H9 (cell line): ENCODE results near the gene EFCAB5. TPM values are rescaled to one million over a fixed set of nuclear protein-coding genes. Genes with fewer than 3 reads are reported as not detected.

ENCODE experiments used
- DNase-seq: peaks from one replicate; pipeline ENCODE4 v3.0.0-alpha.2; 2017
- H2AFZ ChIP-seq: one replicate; pipeline ENCODE4 v1.6.1; 2013; ENCODE audit warnings: mild to moderate bottlenecking, low read length, control low read depth, moderate library complexity
- H2AK5ac ChIP-seq: 2 replicates; pipeline ENCODE4 v1.6.1; 2013; ENCODE audit warnings: low read length, control low read depth, mixed read lengths; ENCODE audit not compliant: insufficient read length
- H2BK120ac ChIP-seq: one replicate; pipeline ENCODE4 v1.6.1; 2013; ENCODE audit warnings: low read depth, mild to moderate bottlenecking, low read length, control low read depth, inconsistent platforms; ENCODE audit not compliant: poor library complexity, severe bottlenecking
- H2BK12ac ChIP-seq: 2 replicates; pipeline ENCODE4 v1.6.1; 2013; ENCODE audit warnings: low read length, control low read depth, mixed read lengths, low read depth; ENCODE audit not compliant: insufficient read length
- H2BK15ac ChIP-seq: 2 replicates; pipeline ENCODE4 v1.6.1; 2013; ENCODE audit warnings: low read depth, low read length, control low read depth
- H2BK20ac ChIP-seq: one replicate; pipeline ENCODE4 v1.6.1; 2013; ENCODE audit warnings: low read depth, mild to moderate bottlenecking, low read length, control low read depth, inconsistent platforms; ENCODE audit not compliant: poor library complexity, severe bottlenecking
- H2BK5ac ChIP-seq: 2 replicates; pipeline ENCODE4 v1.6.1; 2013; ENCODE audit warnings: low read length, control low read depth, mixed read lengths; ENCODE audit not compliant: insufficient read length
- H3K14ac ChIP-seq: 2 replicates; pipeline ENCODE4 v1.6.1; 2013; ENCODE audit warnings: low read length, control low read depth; ENCODE audit not compliant: insufficient read depth
- H3K18ac ChIP-seq: 2 replicates; pipeline ENCODE4 v1.6.1; 2013; ENCODE audit warnings: low read depth, mild to moderate bottlenecking, mixed read lengths, low read length, control low read depth; ENCODE audit not compliant: insufficient read length
- H3K23ac ChIP-seq: 2 replicates; pipeline ENCODE4 v1.6.1; 2013; ENCODE audit warnings: low read length, control low read depth, mixed read lengths, low read depth; ENCODE audit not compliant: insufficient read length
- H3K23me2 ChIP-seq: 2 replicates; pipeline ENCODE4 v1.6.1; 2013; ENCODE audit warnings: low read depth, mild to moderate bottlenecking, mixed read lengths, low read length, control low read depth; ENCODE audit not compliant: insufficient read length, poor library complexity, severe bottlenecking
- H3K27ac ChIP-seq: 2 replicates; pipeline ENCODE4 v1.5.1; 2013; ENCODE audit warnings: low read length, control low read depth, mixed read lengths, low read depth; ENCODE audit not compliant: insufficient read length
- H3K27me3 ChIP-seq: 2 replicates; pipeline ENCODE4 v1.6.1; 2013; ENCODE audit warnings: low read length, control low read depth, inconsistent platforms; ENCODE audit not compliant: insufficient read depth
- H3K4ac ChIP-seq: 2 replicates; pipeline ENCODE4 v1.6.1; 2013; ENCODE audit warnings: low read depth, mild to moderate bottlenecking, control low read depth, inconsistent platforms, low read length, moderate library complexity
- H3K4me1 ChIP-seq: 2 replicates; pipeline ENCODE4 v1.6.1; 2013; ENCODE audit warnings: low read length, control low read depth, inconsistent platforms; ENCODE audit not compliant: insufficient read depth
- H3K4me2 ChIP-seq: 2 replicates; pipeline ENCODE4 v1.6.1; 2013; ENCODE audit warnings: low read length, control low read depth, mixed read lengths; ENCODE audit not compliant: insufficient read length, insufficient read depth
- H3K56ac ChIP-seq: 2 replicates; pipeline ENCODE4 v1.6.1; 2013; ENCODE audit warnings: low read depth, mild to moderate bottlenecking, mixed read lengths, low read length, control low read depth; ENCODE audit not compliant: insufficient read length
- H3K79me1 ChIP-seq: 2 replicates; pipeline ENCODE4 v1.6.1; 2013; ENCODE audit warnings: low read depth, mild to moderate bottlenecking, moderate library complexity, low read length, control low read depth, inconsistent platforms; ENCODE audit not compliant: insufficient read depth, poor library complexity, severe bottlenecking
- H3K79me2 ChIP-seq: 2 replicates; pipeline ENCODE4 v1.6.1; 2013; ENCODE audit warnings: low read length, control low read depth, inconsistent platforms; ENCODE audit not compliant: insufficient read depth
- H3K9ac ChIP-seq: 2 replicates; pipeline ENCODE4 v1.6.1; 2013; ENCODE audit warnings: low read length, control low read depth, mixed read lengths; ENCODE audit not compliant: insufficient read length; ENCODE audit errors: extremely low read depth
- H3K9me3 ChIP-seq: one replicate; pipeline ENCODE4 v1.6.1; 2013; ENCODE audit warnings: low read depth, low read length, inconsistent platforms; ENCODE audit not compliant: control insufficient read depth
- H3T11ph ChIP-seq: one replicate; pipeline ENCODE4 v1.6.1; 2013; ENCODE audit warnings: mild to moderate bottlenecking, low read length, control low read depth, inconsistent platforms
- H4K20me1 ChIP-seq: one replicate; pipeline ENCODE4 v1.6.1; 2013; ENCODE audit not compliant: control insufficient read depth, insufficient read length, insufficient read depth
- H4K5ac ChIP-seq: 2 replicates; pipeline ENCODE4 v1.6.1; 2013; ENCODE audit warnings: low read depth, mild to moderate bottlenecking, mixed read lengths, low read length, control low read depth; ENCODE audit not compliant: insufficient read length
- H4K8ac ChIP-seq: replicated peaks from 2 replicates; pipeline ENCODE4 v1.6.1; 2013; ENCODE audit warnings: low read length, control low read depth, mixed read lengths, low read depth; ENCODE audit not compliant: insufficient read length
- H4K91ac ChIP-seq: 2 replicates; pipeline ENCODE4 v1.6.1; 2013; ENCODE audit warnings: low read depth, mild to moderate bottlenecking, moderate library complexity, mixed read lengths, low read length, control low read depth; ENCODE audit not compliant: insufficient read length
- H3K27ac Mint-ChIP-seq, 3 experiments: 2 replicates in 2 of 3; 3 replicates in 1 of 3; pipeline ENCODE4 v1.8.0; 2020 to 2021; ENCODE audit warnings: mixed read lengths in 3 of 3, mild to moderate bottlenecking in 1 of 3, moderate library complexity in 1 of 3
- H3K27me3 Mint-ChIP-seq: 2 replicates; pipeline ENCODE4 v1.8.0; 2021; ENCODE audit warnings: low read depth, mild to moderate bottlenecking, moderate library complexity, mixed read lengths
- H3K36me3 Mint-ChIP-seq, 3 experiments: 2 replicates in 2 of 3; 3 replicates in 1 of 3; pipeline ENCODE4 v1.8.0; 2020 to 2021; ENCODE audit warnings: low read depth in 3 of 3, mixed read lengths in 3 of 3; ENCODE audit not compliant: insufficient read depth in 1 of 3
- H3K4me1 Mint-ChIP-seq, 2 experiments: 2 replicates each; pipeline ENCODE4 v1.8.0; 2020; ENCODE audit warnings: mixed read lengths in 2 of 2
- H3K4me3 Mint-ChIP-seq, 2 experiments: 2 replicates in 1 of 2; 3 replicates in 1 of 2; pipeline ENCODE4 v1.8.0; 2020 to 2021; ENCODE audit warnings: mild to moderate bottlenecking in 2 of 2, mixed read lengths in 2 of 2, moderate library complexity in 1 of 2
- H3K9me3 Mint-ChIP-seq, 2 experiments: 2 replicates in 1 of 2; 3 replicates in 1 of 2; pipeline ENCODE4 v1.8.0; 2020; ENCODE audit warnings: mild to moderate bottlenecking in 2 of 2, mixed read lengths in 2 of 2, moderate library complexity in 1 of 2
- CTCF ChIP-seq: fragments of 200-600 bp; sonication (generic); conservative IDR thresholded peaks from 3 replicates; pipeline ENCODE4 v1.8.0; 2021; ENCODE audit warnings: antibody characterized with exemption, mild to moderate bottlenecking
- total RNA-seq: library from RNA; stranded (reverse); gene quantifications from 2 replicates; pipeline ENCODE4 v1.2.1, GENCODE V29; 2021

EFCAB5 gene
- total RNA-seq, 1 experiment from 2014 or later = not detected

- no peak overlapping the region for H2BK12ac ChIP-seq
- H3K23ac ChIP-seq = no peak overlapping the region
- H3K9me3 ChIP-seq = no peaks in the 10 kb centered on the region
- no peak overlapping the region for H2BK120ac ChIP-seq
- no peak overlapping the region for H3K4me2 ChIP-seq
- H3K36me3 Mint-ChIP-seq = no peaks in the 10 kb centered on the region
- H3K27me3 Mint-ChIP-seq = no peaks in the 10 kb centered on the region; the same call in none of the 2 replicates
- H2AFZ ChIP-seq = no peak overlapping the region
- no peak for TF ChIP-seq CTCF
- no peak overlapping the region for H4K8ac ChIP-seq
- no peaks in the 10 kb centered on the region for H3K23me2 ChIP-seq
- H3K9me3 Mint-ChIP-seq = no peaks in the 10 kb centered on the region
- H3K27ac Mint-ChIP-seq = no peak overlapping the region
- H3K9ac ChIP-seq = no peak overlapping the region
- H3K79me1 ChIP-seq = no peaks in the 10 kb centered on the region
- H3K4ac ChIP-seq = no peak overlapping the region
- no peak overlapping the region for H2BK15ac ChIP-seq
- H2BK20ac ChIP-seq = no peak overlapping the region
- no peaks in the 10 kb centered on the region for H3K4me1 ChIP-seq
- H3K14ac ChIP-seq = no peak overlapping the region
- H2BK5ac ChIP-seq = no peak overlapping the region
- no peak overlapping the region for H2AK5ac ChIP-seq
- no peak for DNase-seq
- H3K56ac ChIP-seq = no peak overlapping the region
- no peaks in the 10 kb centered on the region for H4K20me1 ChIP-seq
- H3K79me2 ChIP-seq = no peaks in the 10 kb centered on the region
- no peak overlapping the region for H4K5ac ChIP-seq
- H3T11ph ChIP-seq = no peak overlapping the region
- H3K4me1 Mint-ChIP-seq = peaks cover 0 to 3% of the 10 kb centered on the region in 2 experiments; a peak in 1 of 4 replicates
- no peak overlapping the region for H3K4me3 Mint-ChIP-seq
- H3K27me3 ChIP-seq = no peaks in the 10 kb centered on the region
- H4K91ac ChIP-seq = no peak overlapping the region
- no peak overlapping the region for H3K18ac ChIP-seq
- H3K27ac ChIP-seq = no peak overlapping the region
Measured at GRCh38 chr17:30092886-30093285, 151.5 kb downstream of the EFCAB5 start.
